Duodenal mucosa (tissue), 2 donors: ENCODE measurements around the gene FOXL1.

ENCODE experiments used
- H3K27ac ChIP-seq: one replicate; pipeline ENCODE4 v1.7.0; 2013; ENCODE audit warnings: low read depth, low read length
- H3K27me3 ChIP-seq, 2 donors: one replicate each; pipeline ENCODE4 v1.7.0; 2013; ENCODE audit warnings: low read length in 2 of 2, control low read depth in 1 of 2; ENCODE audit not compliant: insufficient read depth in 2 of 2, control insufficient read depth in 1 of 2
- H3K36me3 ChIP-seq, 2 donors: one replicate each; pipeline ENCODE4 v1.7.0; 2013; ENCODE audit warnings: low read length in 2 of 2, control low read depth in 1 of 2; ENCODE audit not compliant: insufficient read depth in 2 of 2, control insufficient read depth in 1 of 2
- H3K4me1 ChIP-seq, 2 donors: one replicate each; pipeline ENCODE4 v1.7.0; 2013; ENCODE audit warnings: low read length in 2 of 2, control low read depth in 1 of 2; ENCODE audit not compliant: insufficient read depth in 2 of 2, control insufficient read depth in 1 of 2
- H3K4me3 ChIP-seq, 2 donors: one replicate each; pipeline ENCODE4 v1.7.0; 2013; ENCODE audit warnings: low read length in 2 of 2, low read depth in 1 of 2
- H3K9ac ChIP-seq, 2 donors: one replicate each; pipeline ENCODE4 v1.7.0; 2013; ENCODE audit warnings: low read length in 2 of 2, low read depth in 1 of 2
- H3K9me3 ChIP-seq, 2 donors: one replicate each; pipeline ENCODE4 v1.7.0; 2013; ENCODE audit warnings: low read length in 2 of 2, control low read depth in 1 of 2; ENCODE audit not compliant: control insufficient read depth in 1 of 2

FOXL1 gene

GRCh38 chr16:86618431-86619238, 40.3 kb downstream of the FOXL1 start:
- no peaks in the 10 kb centered on the region for H3K9me3 ChIP-seq
- peaks cover 0 to 3% of the 10 kb centered on the region in 2 donors for H3K27me3 ChIP-seq
- no peaks in the 10 kb centered on the region for H3K36me3 ChIP-seq
- no peak overlapping the region for H3K27ac ChIP-seq
- H3K4me3 ChIP-seq, result peak overlapping the region in 1 of 2 donors; percentile 54
- H3K4me1 ChIP-seq, result no peaks in the 10 kb centered on the region
- H3K9ac ChIP-seq, result no peak overlapping the region

- H3K4me1 ChIP-seq, result no peaks in the 10 kb centered on the region
- no peaks in the 10 kb centered on the region for H3K36me3 ChIP-seq
- H3K27me3 ChIP-seq, result peaks cover 0 to 3% of the 10 kb centered on the region in 2 donors
- H3K9ac ChIP-seq, result no peak overlapping the region
- H3K27ac ChIP-seq, result no peak overlapping the region
- H3K4me3 ChIP-seq, result peak overlapping the region in 1 of 2 donors; percentile 54
- H3K9me3 ChIP-seq, result no peaks in the 10 kb centered on the region
Measured at GRCh38 chr16:86619239-86619794, 41.0 kb downstream of the FOXL1 start.

GRCh38 chr16:86620184-86620583, 41.8 kb downstream of the FOXL1 start:
- Histone ChIP-seq H3K4me3 (no peak overlapping the region), H3K9me3 (no peaks in the 10 kb centered on the region), H3K27me3 (peaks cover 0 to 3% of the 10 kb centered on the region in 2 donors), H3K9ac (no peak overlapping the region), H3K27ac (no peak overlapping the region), H3K4me1 (no peaks in the 10 kb centered on the region), H3K36me3 (no peaks in the 10 kb centered on the region)

- H3K4me1 ChIP-seq, result no peaks in the 10 kb centered on the region
- no peaks in the 10 kb centered on the region for H3K9me3 ChIP-seq
- no peak overlapping the region for H3K9ac ChIP-seq
- H3K36me3 ChIP-seq, result no peaks in the 10 kb centered on the region
- H3K27me3 ChIP-seq, result peaks cover 0 to 3% of the 10 kb centered on the region in 2 donors
- no peak overlapping the region for H3K27ac ChIP-seq
- H3K4me3 ChIP-seq, result no peak overlapping the region
Measured at GRCh38 chr16:86621966-86622365, 43.6 kb downstream of the FOXL1 start.

- no peaks in the 10 kb centered on the region for H3K9me3 ChIP-seq
- H3K4me3 ChIP-seq, result no peak overlapping the region
- H3K36me3 ChIP-seq, result no peaks in the 10 kb centered on the region
- peaks cover 0 to 3% of the 10 kb centered on the region in 2 donors for H3K27me3 ChIP-seq
- H3K4me1 ChIP-seq, result no peaks in the 10 kb centered on the region
- H3K9ac ChIP-seq, result no peak overlapping the region
- no peak overlapping the region for H3K27ac ChIP-seq
Measured at GRCh38 chr16:86622700-86623615, 44.6 kb downstream of the FOXL1 start.

- no peak overlapping the region for H3K4me3 ChIP-seq
- H3K27ac ChIP-seq, result no peak overlapping the region
- H3K9ac ChIP-seq, result no peak overlapping the region
- peaks cover 0 to 3% of the 10 kb centered on the region in 2 donors for H3K27me3 ChIP-seq
- no peaks in the 10 kb centered on the region for H3K4me1 ChIP-seq
- H3K9me3 ChIP-seq, result no peaks in the 10 kb centered on the region
- no peaks in the 10 kb centered on the region for H3K36me3 ChIP-seq
Measured at GRCh38 chr16:86625029-86625428, 46.7 kb downstream of the FOXL1 start.

- Histone ChIP-seq H3K36me3 (no peaks in the 10 kb centered on the region), H3K27ac (no peak overlapping the region), H3K27me3 (peaks cover 0 to 3% of the 10 kb centered on the region in 2 donors), H3K4me1 (no peaks in the 10 kb centered on the region), H3K9me3 (no peaks in the 10 kb centered on the region), H3K4me3 (no peak overlapping the region), H3K9ac (no peak overlapping the region)
Measured at GRCh38 chr16:86625821-86626220, 47.5 kb downstream of the FOXL1 start.

- Histone ChIP-seq H3K36me3 (no peaks in the 10 kb centered on the region), H3K27ac (no peak overlapping the region), H3K9ac (no peak overlapping the region), H3K4me3 (no peak overlapping the region), H3K27me3 (peaks cover 0 to 3% of the 10 kb centered on the region in 2 donors), H3K4me1 (no peaks in the 10 kb centered on the region), H3K9me3 (no peaks in the 10 kb centered on the region)
Measured at GRCh38 chr16:86626284-86626683, 47.9 kb downstream of the FOXL1 start.

- H3K27me3 ChIP-seq, result no peaks in the 10 kb centered on the region
- no peaks in the 10 kb centered on the region for H3K9me3 ChIP-seq
- no peak overlapping the region for H3K27ac ChIP-seq
- no peak overlapping the region for H3K9ac ChIP-seq
- no peak overlapping the region for H3K4me3 ChIP-seq
- H3K4me1 ChIP-seq, result no peaks in the 10 kb centered on the region
- H3K36me3 ChIP-seq, result no peaks in the 10 kb centered on the region
Measured at GRCh38 chr16:86626966-86627365, 48.6 kb downstream of the FOXL1 start.

GRCh38 chr16:86628614-86629013, 50.3 kb downstream of the FOXL1 start:
- no peak overlapping the region for H3K27ac ChIP-seq
- H3K9ac ChIP-seq, result no peak overlapping the region
- no peak overlapping the region for H3K4me3 ChIP-seq
- H3K4me1 ChIP-seq, result no peaks in the 10 kb centered on the region
- no peaks in the 10 kb centered on the region for H3K27me3 ChIP-seq
- H3K9me3 ChIP-seq, result no peaks in the 10 kb centered on the region
- no peaks in the 10 kb centered on the region for H3K36me3 ChIP-seq
